B cell (primary cell): ENCODE measurements around the gene WDR12.
"Not testable (repeated sequence)": the region's sequence is repeated elsewhere in the genome, so short reads cannot be mapped to it uniquely, and the experiment has no call there.

Source experiments
- EZH2 ChIP-seq: IDR thresholded peaks from 2 replicates; pipeline ENCODE4 v1.6.1; 2012; ENCODE audit warnings: borderline replicate concordance, low read depth, mild to moderate bottlenecking, moderate library complexity, low read length; ENCODE audit not compliant: insufficient read depth, poor library complexity, severe bottlenecking
- TF ChIP-seq, protein P1 (sequence below): fragments of 200-600 bp; IDR thresholded peaks from one replicate; pipeline ENCODE4 v1.8.0; 2022; ENCODE audit warnings: antibody characterized with exemption, mild to moderate bottlenecking

DNA sequence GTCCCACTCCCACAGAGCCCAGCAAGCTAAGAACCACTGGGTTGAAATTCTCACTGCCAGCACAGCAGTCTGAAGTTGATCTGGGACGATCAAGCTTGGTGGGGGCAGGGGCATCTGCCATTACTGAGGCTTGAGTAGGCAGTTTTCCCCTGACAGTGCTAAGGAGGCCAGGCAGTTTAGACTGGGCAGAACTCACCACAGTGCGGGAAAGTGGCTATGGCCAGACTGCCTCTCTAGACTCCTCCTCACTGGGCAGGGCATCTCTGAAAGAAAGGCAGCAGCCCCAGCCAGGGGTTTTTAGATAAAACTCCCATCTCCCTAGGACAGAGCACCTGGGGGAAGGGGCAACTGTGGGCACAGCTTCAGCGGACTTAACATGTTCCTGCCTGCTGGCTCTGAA, 62.1 kb downstream of the WDR12 start:
- TF ChIP-seq, protein P1, sequence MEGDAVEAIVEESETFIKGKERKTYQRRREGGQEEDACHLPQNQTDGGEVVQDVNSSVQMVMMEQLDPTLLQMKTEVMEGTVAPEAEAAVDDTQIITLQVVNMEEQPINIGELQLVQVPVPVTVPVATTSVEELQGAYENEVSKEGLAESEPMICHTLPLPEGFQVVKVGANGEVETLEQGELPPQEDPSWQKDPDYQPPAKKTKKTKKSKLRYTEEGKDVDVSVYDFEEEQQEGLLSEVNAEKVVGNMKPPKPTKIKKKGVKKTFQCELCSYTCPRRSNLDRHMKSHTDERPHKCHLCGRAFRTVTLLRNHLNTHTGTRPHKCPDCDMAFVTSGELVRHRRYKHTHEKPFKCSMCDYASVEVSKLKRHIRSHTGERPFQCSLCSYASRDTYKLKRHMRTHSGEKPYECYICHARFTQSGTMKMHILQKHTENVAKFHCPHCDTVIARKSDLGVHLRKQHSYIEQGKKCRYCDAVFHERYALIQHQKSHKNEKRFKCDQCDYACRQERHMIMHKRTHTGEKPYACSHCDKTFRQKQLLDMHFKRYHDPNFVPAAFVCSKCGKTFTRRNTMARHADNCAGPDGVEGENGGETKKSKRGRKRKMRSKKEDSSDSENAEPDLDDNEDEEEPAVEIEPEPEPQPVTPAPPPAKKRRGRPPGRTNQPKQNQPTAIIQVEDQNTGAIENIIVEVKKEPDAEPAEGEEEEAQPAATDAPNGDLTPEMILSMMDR = not testable (repeated sequence)
- TF ChIP-seq EZH2 = not testable (repeated sequence)
